ENCODE data around the gene CROCC2. TPM values are rescaled to one million over a fixed set of nuclear protein-coding genes. Genes with fewer than 3 reads are reported as not detected.

CROCC2 gene
- total RNA-seq, 1 experiment from 2014 or later, result not detected

DNA sequence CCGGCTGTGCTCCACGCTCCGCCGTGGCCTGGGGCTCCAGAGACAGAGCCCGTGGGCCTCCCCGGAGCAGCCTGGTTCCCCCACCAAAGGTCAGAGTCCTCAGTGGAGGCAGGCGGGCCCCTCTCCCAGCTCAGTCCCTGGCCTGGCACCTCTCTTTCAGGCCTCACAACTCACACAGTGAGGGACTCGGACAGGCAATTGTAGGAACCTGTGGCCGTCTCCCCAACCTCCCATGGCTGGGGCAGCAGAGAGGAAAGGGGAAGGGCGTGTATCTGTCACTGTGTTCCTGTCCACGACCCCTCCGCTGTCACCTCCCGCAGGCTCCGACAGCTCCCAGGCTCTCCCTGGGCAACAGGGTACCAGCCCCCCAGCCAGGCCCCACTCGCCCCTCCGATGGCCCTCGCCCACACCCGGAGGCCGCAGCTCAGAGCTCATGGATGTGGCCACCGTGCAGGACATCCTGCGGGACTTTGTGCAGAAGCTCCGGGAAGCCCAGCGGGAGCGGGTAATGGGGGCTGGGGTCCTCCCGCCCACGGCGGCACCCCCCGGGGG, 59.8 kb downstream of the CROCC2 start:
- Histone ChIP-seq H3K27me3 (ENCODE audit: insufficient read depth, low read length) (no peaks in the 10 kb centered on the region), H4K20me1 (ENCODE audit: insufficient read depth) (no peaks in the 10 kb centered on the region), H3K4me2 (ENCODE audit: low read length) (no peak overlapping the region), H3K27ac (ENCODE audit: low read depth, low read length) (no peak overlapping the region), H2AFZ (ENCODE audit: low read depth, low read length, poor library complexity, severe bottlenecking) (no peak overlapping the region), H3K9me2 (ENCODE audit: insufficient read depth) (no peaks in the 10 kb centered on the region), H3K9ac (ENCODE audit: low read length) (no peak overlapping the region), H3K4me3 (replicated peaks in 1 of 2; ENCODE audit: low read depth in 1 of 2, low read length in 2 of 2) (no peak overlapping the region), H3K36me3 (ENCODE audit: control insufficient read depth in 1 of 2, insufficient read depth in 2 of 2, low read length in 2 of 2) (no peaks in the 10 kb centered on the region), H3K79me2 (ENCODE audit: insufficient read depth, low read length) (no peaks in the 10 kb centered on the region), H3K9me3 (ENCODE audit: control insufficient read depth in 1 of 2, insufficient read depth in 1 of 2, low read depth in 1 of 2, low read length in 2 of 2) (no peaks in the 10 kb centered on the region), H3K4me1 (ENCODE audit: control insufficient read depth in 1 of 2, insufficient read depth in 2 of 2, low read length in 2 of 2) (no peaks in the 10 kb centered on the region)
- ChIA-PET RAD21 (ENCODE audit: low non-redundant PET in 1 of 2, low total read pairs in 2 of 2, uncharacterized antibody in 2 of 2, unreplicated experiment in 2 of 2) (no interaction called here), CTCF (no interaction called here), POLR2A (no interaction called here)
- DNase-seq (ENCODE audit: low read depth, low spot score), result no peak
- BruUV-seq (replicated peaks), result no TSS peak
- ATAC-seq, result no peak
- intact Hi-C loops (cut with micrococcal nuclease), result no loop called here
- TF ChIP-seq SRF (IDR thresholded peaks at IDR 0.05; ENCODE audit: low read depth) (no peak), ZNF274 (IDR thresholded peaks at IDR 0.05; ENCODE audit: low read depth, low read length) (no peak), ZFX (IDR thresholded peaks at IDR 0.05) (no peak), RAD21 (IDR thresholded peaks at IDR 0.05; ENCODE audit: low read depth) (no peak), POLR2A (IDR thresholded peaks at IDR 0.05; ENCODE audit: borderline replicate concordance, extremely low read depth, insufficient read depth, insufficient read length) (no peak), POLR2AphosphoS5 (IDR thresholded peaks at IDR 0.05; ENCODE audit: low read depth, low read length) (no peak), JUND (IDR thresholded peaks at IDR 0.05) (no peak)
- TF ChIP-seq, protein P1, sequence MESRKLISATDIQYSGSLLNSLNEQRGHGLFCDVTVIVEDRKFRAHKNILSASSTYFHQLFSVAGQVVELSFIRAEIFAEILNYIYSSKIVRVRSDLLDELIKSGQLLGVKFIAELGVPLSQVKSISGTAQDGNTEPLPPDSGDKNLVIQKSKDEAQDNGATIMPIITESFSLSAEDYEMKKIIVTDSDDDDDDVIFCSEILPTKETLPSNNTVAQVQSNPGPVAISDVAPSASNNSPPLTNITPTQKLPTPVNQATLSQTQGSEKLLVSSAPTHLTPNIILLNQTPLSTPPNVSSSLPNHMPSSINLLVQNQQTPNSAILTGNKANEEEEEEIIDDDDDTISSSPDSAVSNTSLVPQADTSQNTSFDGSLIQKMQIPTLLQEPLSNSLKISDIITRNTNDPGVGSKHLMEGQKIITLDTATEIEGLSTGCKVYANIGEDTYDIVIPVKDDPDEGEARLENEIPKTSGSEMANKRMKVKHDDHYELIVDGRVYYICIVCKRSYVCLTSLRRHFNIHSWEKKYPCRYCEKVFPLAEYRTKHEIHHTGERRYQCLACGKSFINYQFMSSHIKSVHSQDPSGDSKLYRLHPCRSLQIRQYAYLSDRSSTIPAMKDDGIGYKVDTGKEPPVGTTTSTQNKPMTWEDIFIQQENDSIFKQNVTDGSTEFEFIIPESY (IDR thresholded peaks at IDR 0.05; ENCODE audit: extremely low read depth, insufficient replicate concordance, low read length), result no peak

DNA sequence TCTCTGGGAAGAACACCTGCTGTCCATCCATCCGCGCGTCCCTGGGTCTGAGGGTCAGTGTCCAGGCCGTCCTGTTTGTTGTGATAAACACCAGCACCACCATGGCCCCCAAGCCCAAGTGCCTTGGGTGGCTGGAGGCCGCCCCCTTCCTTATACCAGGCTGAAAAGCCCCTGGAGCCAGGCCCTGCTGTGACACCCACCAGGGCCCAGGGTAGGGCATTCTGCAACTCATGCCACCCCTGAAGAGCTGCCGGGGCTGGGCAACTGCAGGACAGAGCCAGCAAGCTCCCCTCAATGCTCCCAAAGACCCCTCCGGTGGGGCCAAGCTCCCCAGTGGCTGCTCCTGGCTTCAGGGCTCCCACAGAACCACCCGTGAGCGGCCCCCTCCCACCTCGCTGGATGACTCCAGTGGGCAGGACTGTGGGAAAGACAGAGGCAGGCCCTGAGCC, 60.3 kb downstream of the CROCC2 start:
- Histone ChIP-seq H3K9me2 (ENCODE audit: insufficient read depth) (no peaks in the 10 kb centered on the region), H3K9me3 (ENCODE audit: control insufficient read depth in 1 of 2, insufficient read depth in 1 of 2, low read depth in 1 of 2, low read length in 2 of 2) (no peaks in the 10 kb centered on the region), H2AFZ (ENCODE audit: low read depth, low read length, poor library complexity, severe bottlenecking) (no peak overlapping the region), H3K4me1 (ENCODE audit: control insufficient read depth in 1 of 2, insufficient read depth in 2 of 2, low read length in 2 of 2) (no peaks in the 10 kb centered on the region), H3K36me3 (ENCODE audit: control insufficient read depth in 1 of 2, insufficient read depth in 2 of 2, low read length in 2 of 2) (no peaks in the 10 kb centered on the region), H3K9ac (ENCODE audit: low read length) (no peak overlapping the region), H3K79me2 (ENCODE audit: insufficient read depth, low read length) (no peaks in the 10 kb centered on the region), H3K27ac (ENCODE audit: low read depth, low read length) (no peak overlapping the region), H3K4me3 (replicated peaks in 1 of 2; ENCODE audit: low read depth in 1 of 2, low read length in 2 of 2) (no peak overlapping the region), H4K20me1 (ENCODE audit: insufficient read depth) (no peaks in the 10 kb centered on the region), H3K27me3 (ENCODE audit: insufficient read depth, low read length) (no peaks in the 10 kb centered on the region), H3K4me2 (ENCODE audit: low read length) (no peak overlapping the region)
- ChIA-PET CTCF (no interaction called here), RAD21 (ENCODE audit: low non-redundant PET in 1 of 2, low total read pairs in 2 of 2, uncharacterized antibody in 2 of 2, unreplicated experiment in 2 of 2) (no interaction called here), POLR2A (no interaction called here)
- intact Hi-C loops (cut with micrococcal nuclease), result no loop called here
- DNase-seq (ENCODE audit: low read depth, low spot score), result no peak
- no TSS peak for BruUV-seq (replicated peaks)
- ATAC-seq, result no peak
- TF ChIP-seq FOSL1 (IDR thresholded peaks at IDR 0.05; ENCODE audit: low read depth) (no peak), SRF (IDR thresholded peaks at IDR 0.05; ENCODE audit: low read depth) (no peak), EZH2phosphoT487 (IDR thresholded peaks at IDR 0.05; ENCODE audit: borderline replicate concordance) (no peak), POLR2AphosphoS5 (IDR thresholded peaks at IDR 0.05; ENCODE audit: low read depth, low read length) (no peak), RAD21 (IDR thresholded peaks at IDR 0.05; ENCODE audit: low read depth) (no peak), POLR2A (IDR thresholded peaks at IDR 0.05; ENCODE audit: borderline replicate concordance, extremely low read depth, insufficient read depth, insufficient read length) (no peak), EGR1 (IDR thresholded peaks at IDR 0.05; ENCODE audit: low read depth) (no peak), ELF1 (IDR thresholded peaks at IDR 0.05; ENCODE audit: borderline replicate concordance, low read depth) (no peak), TCF7L2 (IDR thresholded peaks at IDR 0.05; ENCODE audit: borderline replicate concordance, extremely low read depth, insufficient read depth, insufficient read length) (no peak)
- TF ChIP-seq, protein P1 (IDR thresholded peaks at IDR 0.05; ENCODE audit: extremely low read depth, insufficient replicate concordance, low read length), result no peak
- TF ChIP-seq, protein P2, sequence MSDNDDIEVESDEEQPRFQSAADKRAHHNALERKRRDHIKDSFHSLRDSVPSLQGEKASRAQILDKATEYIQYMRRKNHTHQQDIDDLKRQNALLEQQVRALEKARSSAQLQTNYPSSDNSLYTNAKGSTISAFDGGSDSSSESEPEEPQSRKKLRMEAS (IDR thresholded peaks at IDR 0.05), result no peak
